Neural cell (in vitro differentiated cells): ENCODE results near the gene CLTB.

ENCODE experiments used
- CTCF ChIP-seq: fragments of 450-650 bp; IDR thresholded peaks from 2 replicates; pipeline ENCODE4 v1.5.1; 2014; ENCODE audit warnings: antibody characterized with exemption, mild to moderate bottlenecking, moderate library complexity; ENCODE audit not compliant: poor library complexity, severe bottlenecking
- POLR2AphosphoS5 ChIP-seq: IDR thresholded peaks from 2 replicates; pipeline ENCODE4 v1.6.1; 2012
- RAD21 ChIP-seq: fragments of 450-650 bp; conservative IDR thresholded peaks from 2 replicates; pipeline ENCODE4 v1.6.1; 2014; ENCODE audit warnings: antibody characterized with exemption, mild to moderate bottlenecking, moderate library complexity
- REST ChIP-seq: IDR thresholded peaks from 2 replicates; pipeline ENCODE4 v1.6.1; 2012; ENCODE audit warnings: borderline replicate concordance
- TAF1 ChIP-seq: IDR thresholded peaks from 2 replicates; pipeline ENCODE4 v1.6.1; 2012; ENCODE audit warnings: low read depth

- TF ChIP-seq RAD21: no peak
- no peak for TF ChIP-seq CTCF
- no peak for TF ChIP-seq POLR2AphosphoS5
- TF ChIP-seq REST: no peak
- TF ChIP-seq TAF1: no peak
These were observed 2.6 kb downstream of the CLTB start for GRCh38 chr5:176413709-176414191.
